Astrocyte of the spinal cord (primary cell): Measurements from ENCODE around the gene ATG7.

ENCODE experiments used
- DNase-seq: peaks from one replicate; pipeline ENCODE4 v3.0.0; 2011; ENCODE audit warnings: low read depth, low spot score
- H3K4me3 ChIP-seq: 2 replicates; pipeline ENCODE4 v1.5.1; 2011; ENCODE audit warnings: low read depth, mild to moderate bottlenecking, low read length, moderate library complexity
- in situ Hi-C: cut with HindIII; loops from 2 replicates; pipeline ENCODE4 v1.10.0; 2017; ENCODE audit warnings: low sequenced_read_pairs
- TF ChIP-seq, protein P1 (sequence below): IDR thresholded peaks from 2 replicates; pipeline ENCODE4 v1.5.1; 2012; ENCODE audit warnings: low read depth, mild to moderate bottlenecking, low read length, inconsistent platforms

The ATG7 gene

DNA sequence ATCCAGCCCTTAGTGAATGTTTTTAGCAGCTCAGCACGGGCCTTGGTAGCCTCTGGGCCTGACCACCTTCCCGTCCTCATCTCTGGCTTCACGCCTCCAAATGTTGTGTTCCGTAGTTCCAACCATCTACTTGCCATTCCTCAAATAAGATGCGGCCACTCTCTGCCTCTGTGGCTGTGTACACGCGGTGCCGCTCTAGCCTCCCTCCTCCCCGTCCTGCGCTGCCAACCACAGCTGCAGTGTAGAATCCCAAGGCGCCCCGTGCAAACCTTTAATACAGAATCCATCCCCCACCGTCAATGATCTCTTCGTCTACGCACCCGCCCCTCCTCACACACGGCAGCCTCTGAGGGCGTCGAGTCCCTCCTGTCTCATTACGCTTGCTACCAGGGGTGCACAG, 294.3 kb downstream of the ATG7 start:
- no peak for DNase-seq
- in situ Hi-C loops, result no loop called here
- TF ChIP-seq, protein P1, sequence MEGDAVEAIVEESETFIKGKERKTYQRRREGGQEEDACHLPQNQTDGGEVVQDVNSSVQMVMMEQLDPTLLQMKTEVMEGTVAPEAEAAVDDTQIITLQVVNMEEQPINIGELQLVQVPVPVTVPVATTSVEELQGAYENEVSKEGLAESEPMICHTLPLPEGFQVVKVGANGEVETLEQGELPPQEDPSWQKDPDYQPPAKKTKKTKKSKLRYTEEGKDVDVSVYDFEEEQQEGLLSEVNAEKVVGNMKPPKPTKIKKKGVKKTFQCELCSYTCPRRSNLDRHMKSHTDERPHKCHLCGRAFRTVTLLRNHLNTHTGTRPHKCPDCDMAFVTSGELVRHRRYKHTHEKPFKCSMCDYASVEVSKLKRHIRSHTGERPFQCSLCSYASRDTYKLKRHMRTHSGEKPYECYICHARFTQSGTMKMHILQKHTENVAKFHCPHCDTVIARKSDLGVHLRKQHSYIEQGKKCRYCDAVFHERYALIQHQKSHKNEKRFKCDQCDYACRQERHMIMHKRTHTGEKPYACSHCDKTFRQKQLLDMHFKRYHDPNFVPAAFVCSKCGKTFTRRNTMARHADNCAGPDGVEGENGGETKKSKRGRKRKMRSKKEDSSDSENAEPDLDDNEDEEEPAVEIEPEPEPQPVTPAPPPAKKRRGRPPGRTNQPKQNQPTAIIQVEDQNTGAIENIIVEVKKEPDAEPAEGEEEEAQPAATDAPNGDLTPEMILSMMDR, result no peak
- H3K4me3 ChIP-seq, result no peak overlapping the region

DNA sequence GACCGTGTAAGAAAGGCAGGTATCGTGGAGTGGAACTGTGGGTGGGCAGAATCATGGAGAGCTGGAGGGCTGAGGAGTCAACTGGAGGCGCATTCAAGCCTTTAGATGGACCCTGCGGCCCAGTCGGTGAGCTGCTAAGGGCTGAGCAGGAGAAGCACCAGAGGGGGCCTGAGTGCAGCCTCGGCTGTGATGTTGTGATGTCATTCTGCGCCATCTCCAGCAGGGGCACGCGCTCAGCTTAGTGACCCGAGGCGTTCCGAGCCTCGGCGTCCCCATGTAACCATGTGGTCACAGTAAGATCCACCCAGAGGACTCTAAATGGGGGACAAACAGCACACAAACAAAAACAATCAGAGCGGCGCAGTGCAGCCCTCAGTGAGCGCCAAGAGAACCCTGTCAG, 294.7 kb downstream of the ATG7 start:
- no peak for DNase-seq
- H3K4me3 ChIP-seq, result no peak overlapping the region
- TF ChIP-seq, protein P1, result no peak
- in situ Hi-C loops, result no loop called here

DNA sequence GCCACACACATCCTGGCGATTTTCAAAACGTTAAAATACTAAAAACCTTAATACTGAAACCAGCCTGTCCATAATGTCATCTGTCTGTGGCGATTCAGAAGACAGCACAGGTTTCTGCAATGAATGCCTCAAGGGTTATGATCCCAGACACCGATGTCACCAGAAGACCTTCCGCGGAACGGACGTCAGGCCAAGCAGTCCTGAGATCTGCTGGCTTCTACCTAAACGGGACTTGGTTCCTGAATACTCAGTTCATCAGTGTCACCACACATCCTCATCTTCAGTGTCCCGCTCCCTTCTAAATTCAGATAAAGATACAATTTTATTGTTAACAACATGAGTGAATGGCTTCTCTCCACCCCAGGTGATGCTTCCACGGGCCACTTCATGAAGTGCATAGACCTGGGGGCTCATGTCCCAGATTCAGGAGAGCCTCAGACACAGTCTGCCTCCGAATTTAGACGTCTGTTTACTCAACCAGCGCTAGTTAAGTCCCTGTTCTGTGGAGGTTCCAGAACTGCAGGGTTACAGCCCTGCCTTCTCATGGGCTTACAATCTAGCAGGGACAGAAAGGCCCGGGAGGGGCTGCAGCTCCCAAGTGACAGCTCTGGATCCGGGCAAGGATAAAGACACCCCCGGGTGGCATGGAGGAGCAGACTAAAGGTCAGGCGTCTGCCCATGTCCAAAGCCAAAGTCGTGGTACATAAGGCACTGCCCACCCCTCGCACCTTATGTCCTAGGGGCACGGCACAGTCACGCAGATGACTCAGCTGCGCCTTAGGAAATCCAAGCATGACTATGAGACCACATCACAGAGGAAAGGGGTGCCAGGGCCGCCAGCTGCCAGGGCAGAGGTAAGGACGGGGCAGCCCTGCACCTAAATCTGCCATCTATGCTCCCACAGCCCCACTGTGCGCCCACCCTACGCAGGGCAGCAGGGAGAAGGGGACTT, 295.6 kb downstream of the ATG7 start:
- TF ChIP-seq, protein P1, result no peak
- in situ Hi-C loops, result no loop called here
- DNase-seq, result peak; percentile 83
- H3K4me3 ChIP-seq, result peak overlapping the region; percentile 30

DNA sequence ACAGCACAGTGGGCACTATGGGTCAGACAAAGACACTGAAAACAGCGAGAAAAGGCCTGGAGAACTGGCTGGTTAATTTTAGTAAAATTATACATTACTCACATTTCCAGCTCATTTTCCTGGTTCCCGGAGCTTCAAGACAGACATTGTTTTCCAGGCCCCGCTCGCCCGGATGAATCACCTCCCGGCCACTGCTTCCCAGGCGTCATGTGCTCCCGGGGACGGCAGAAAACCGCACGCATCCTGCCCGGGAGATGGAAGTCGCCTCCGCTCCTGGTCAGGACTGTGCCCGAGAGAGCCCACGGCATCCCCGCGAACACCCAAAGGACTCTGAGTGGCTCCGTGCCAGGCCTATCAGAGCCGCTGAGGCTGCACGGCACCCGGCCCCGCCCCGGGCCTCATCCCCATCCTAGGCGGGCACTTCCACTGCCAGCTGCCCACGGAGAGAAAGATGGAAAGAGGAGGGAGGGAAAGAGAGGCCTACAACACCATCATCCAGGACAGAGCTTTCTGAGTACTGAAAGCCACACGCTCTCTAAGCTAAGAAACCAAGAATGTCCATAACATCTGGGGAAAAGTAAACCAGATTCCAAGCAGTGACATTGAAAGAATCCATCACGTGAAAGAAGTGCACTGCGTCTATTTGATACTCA, 296.4 kb downstream of the ATG7 start:
- peak overlapping the region; percentile 30 for H3K4me3 ChIP-seq
- TF ChIP-seq, protein P1, result no peak
- in situ Hi-C loops, result no loop called here
- peak; percentile 95 for DNase-seq

GRCh38 chr3:11569156-11569741, 297.1 kb downstream of the ATG7 start:
- DNase-seq, result no peak
- no peak overlapping the region for H3K4me3 ChIP-seq
- TF ChIP-seq, protein P1, result no peak
- in situ Hi-C loops, result no loop called here

DNA sequence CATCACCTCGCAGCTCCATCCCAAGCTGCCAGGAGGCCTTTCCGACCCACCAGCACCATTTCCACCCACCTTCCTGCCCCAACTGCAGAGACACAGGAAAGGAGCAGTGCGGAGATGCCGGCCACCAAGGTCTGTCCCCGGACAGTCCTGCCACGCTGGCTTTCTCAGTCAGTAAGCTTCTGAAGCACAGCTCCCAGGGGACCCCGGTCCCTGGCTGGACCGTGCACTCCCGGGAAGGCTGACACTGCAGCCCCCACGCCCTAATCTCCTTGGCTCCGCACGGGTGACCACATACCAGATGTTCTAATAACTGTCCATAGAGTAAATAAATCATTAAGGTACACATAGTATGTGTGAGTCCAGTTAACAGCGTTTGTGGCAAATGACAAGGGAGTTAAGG, 298.1 kb downstream of the ATG7 start:
- in situ Hi-C loops, result no loop called here
- H3K4me3 ChIP-seq, result no peak overlapping the region
- TF ChIP-seq, protein P1, result no peak
- DNase-seq, result no peak
